Measurements from ENCODE around the gene PCSK4. TPM values are rescaled to one million over a fixed set of nuclear protein-coding genes. Genes with fewer than 3 reads are reported as not detected.
"Not testable (repeated sequence)": the region's sequence is repeated elsewhere in the genome, so short reads cannot be mapped to it uniquely, and the experiment has no call there.

PCSK4 gene
- total and polyA plus RNA-seq, 9 of the 15 experiments (the other 6 are each of a cell fraction or from before 2014, with no cell fraction given), result 0.01 to 9.1 (median 2.1) TPM; not detected in 1

- H2AFZ ChIP-seq (ENCODE audit: low read depth, low read length); H4K20me1 ChIP-seq (replicated peaks; ENCODE audit: control insufficient read depth, insufficient read depth, low read length); H3K27ac ChIP-seq (ENCODE audit: extremely low read depth, low read depth, low read length); ATAC-seq; H3K79me2 ChIP-seq (ENCODE audit: control insufficient read depth, insufficient read depth, low read length); H3K4me2 ChIP-seq (ENCODE audit: insufficient read depth, low read length); intact Hi-C loops (cut with micrococcal nuclease); DNase-seq (ENCODE audit: extremely low read depth in 1 of 4, low spot score in 3 of 4); H3K4me3 ChIP-seq; in situ Hi-C loops (cut with MboI); H3K36me3 ChIP-seq (ENCODE audit: control insufficient read depth, insufficient read depth, low read length); H3K9me1 ChIP-seq (ENCODE audit: control insufficient read depth, insufficient read depth, low read length); FAIRE-seq; H3K9ac ChIP-seq (ENCODE audit: insufficient read depth in 1 of 2, low read depth in 2 of 2, low read length in 2 of 2); BruUV-seq (replicated peaks); CTCF ChIA-PET (ENCODE audit: low intra/inter-chr PET ratio); POLR2A ChIA-PET; H3K9me3 ChIP-seq (replicated peaks; ENCODE audit: control insufficient read depth, insufficient read depth, low read depth, low read length): not testable (repeated sequence)
- peaks cover 0 to 14% of the 10 kb centered on the region in 2 experiments; a peak in 1 of 5 replicates for H3K27me3 ChIP-seq (ENCODE audit: control insufficient read depth in 2 of 2, insufficient read depth in 2 of 2, low read length in 2 of 2)
- TF ChIP-seq ZNF707 (CRISPR knock-in tag; conservative IDR thresholded peaks at IDR 0.05), result peak; percentile 76; the same call in 1 of the 2 replicates
- H3K4me1 ChIP-seq (replicated peaks in 1 of 2; ENCODE audit: control insufficient read depth in 2 of 2, insufficient read depth in 2 of 2, low read length in 2 of 2), result peaks cover 0 to 22% of the 10 kb centered on the region in 2 experiments; a peak in 2 of 5 replicates
- WGBS (ENCODE audit: insufficient coverage, low coverage, missing lambda C conversion rate), result 64% methylated on average over 7 of the region's 7 CpGs
Measured at GRCh38 chr19:1535699-1536098, 45.5 kb upstream of the PCSK4 start.

- H3K4me2 ChIP-seq (ENCODE audit: insufficient read depth, low read length), result no peak overlapping the region
- no peak for ATAC-seq
- no peak overlapping the region for H3K4me3 ChIP-seq
- peaks cover 0 to 19% of the 10 kb centered on the region in 2 experiments; a peak in 2 of 5 replicates for H3K4me1 ChIP-seq (replicated peaks in 1 of 2; ENCODE audit: control insufficient read depth in 2 of 2, insufficient read depth in 2 of 2, low read length in 2 of 2)
- intact Hi-C loops (cut with micrococcal nuclease) (no loop called here), in situ Hi-C loops (cut with MboI) (no loop called here)
- no TSS peak for BruUV-seq (replicated peaks)
- H3K36me3 ChIP-seq (ENCODE audit: control insufficient read depth, insufficient read depth, low read length), result no peaks in the 10 kb centered on the region
- ChIA-PET CTCF (ENCODE audit: low intra/inter-chr PET ratio) (no interaction called here), POLR2A (no interaction called here)
- no peak overlapping the region for H2AFZ ChIP-seq (ENCODE audit: low read depth, low read length)
- 58% methylated on average over 8 of the region's 14 CpGs for WGBS (ENCODE audit: insufficient coverage, low coverage, missing lambda C conversion rate)
- peak overlapping the region in 1 of 2 experiments; percentile 35; a peak in 1 of 4 replicates for H3K9ac ChIP-seq (ENCODE audit: insufficient read depth in 1 of 2, low read depth in 2 of 2, low read length in 2 of 2)
- no peak for FAIRE-seq
- H3K9me3 ChIP-seq (replicated peaks; ENCODE audit: control insufficient read depth, insufficient read depth, low read depth, low read length), result no peaks in the 10 kb centered on the region
- H3K27me3 ChIP-seq (ENCODE audit: control insufficient read depth in 2 of 2, insufficient read depth in 2 of 2, low read length in 2 of 2), result peaks cover 1 to 16% of the 10 kb centered on the region in 2 experiments; a peak in 2 of 5 replicates
- no peak for DNase-seq (ENCODE audit: extremely low read depth in 1 of 4, low spot score in 3 of 4)
- H3K9me1 ChIP-seq (ENCODE audit: control insufficient read depth, insufficient read depth, low read length), result no peaks in the 10 kb centered on the region
- no peaks in the 10 kb centered on the region for H4K20me1 ChIP-seq (replicated peaks; ENCODE audit: control insufficient read depth, insufficient read depth, low read length)
- H3K79me2 ChIP-seq (ENCODE audit: control insufficient read depth, insufficient read depth, low read length), result no peaks in the 10 kb centered on the region
- no peak overlapping the region for H3K27ac ChIP-seq (ENCODE audit: extremely low read depth, low read depth, low read length)
- no peak for TF ChIP-seq TOE1 (IDR thresholded peaks at IDR 0.05; ENCODE audit: borderline replicate concordance)
- TF ChIP-seq TOE1 (CRISPR knock-in tag; IDR thresholded peaks at IDR 0.05; ENCODE audit: borderline replicate concordance, low read depth), result no peak
- no peak for TF ChIP-seq ATF2 (CRISPR knock-in tag; IDR thresholded peaks at IDR 0.05)
- TF ChIP-seq ZBTB5 (IDR thresholded peaks at IDR 0.05), result no peak
- no peak for TF ChIP-seq HLTF (IDR thresholded peaks at IDR 0.05)
- no peak for TF ChIP-seq THRA (IDR thresholded peaks at IDR 0.05)
Measured at GRCh38 chr19:1534972-1535371, 44.8 kb upstream of the PCSK4 start.
